ENCODE results near the gene FGF14.
A peak's percentile ranks its signal among the peaks of the same experiment; 100 is the strongest.

The FGF14 gene

GRCh38 chr13:101751488-101751887, 650.4 kb downstream of the FGF14 start:
- no peak for DNase-seq

GRCh38 chr13:101749584-101749983, 652.3 kb downstream of the FGF14 start:
- DNase-seq = no peak

- no peak for DNase-seq
These were observed 654.8 kb downstream of the FGF14 start for GRCh38 chr13:101747039-101747438.

GRCh38 chr13:101746513-101746912, 655.3 kb downstream of the FGF14 start:
- DNase-seq = no peak

GRCh38 chr13:101739382-101740178, 662.3 kb downstream of the FGF14 start:
- no peak for DNase-seq

GRCh38 chr13:101738336-101738735, 663.5 kb downstream of the FGF14 start:
- no peak for DNase-seq

GRCh38 chr13:101736566-101736965, 665.3 kb downstream of the FGF14 start:
- no peak for DNase-seq

GRCh38 chr13:101730420-101731000, 671.3 kb downstream of the FGF14 start:
- DNase-seq = no peak

GRCh38 chr13:101728615-101729014, 673.2 kb downstream of the FGF14 start:
- no peak for DNase-seq

- no peak for DNase-seq
These were observed 673.8 kb downstream of the FGF14 start for GRCh38 chr13:101728021-101728420.

GRCh38 chr13:101727118-101727517, 674.7 kb downstream of the FGF14 start:
- DNase-seq = no peak

- no peak for DNase-seq
These were observed 675.2 kb downstream of the FGF14 start for GRCh38 chr13:101726681-101727080.

GRCh38 chr13:101718496-101718895, 683.4 kb downstream of the FGF14 start:
- no peak for DNase-seq

- DNase-seq = no peak
These were observed 684.5 kb downstream of the FGF14 start for GRCh38 chr13:101717353-101717752.

- no peak for DNase-seq
These were observed 687.7 kb downstream of the FGF14 start for GRCh38 chr13:101714195-101714594.

GRCh38 chr13:101712026-101712348, 689.9 kb downstream of the FGF14 start:
- no peak for DNase-seq

GRCh38 chr13:101711307-101712025, 690.4 kb downstream of the FGF14 start:
- DNase-seq = no peak

- no peak for DNase-seq
These were observed 691.9 kb downstream of the FGF14 start for GRCh38 chr13:101709952-101710351.

GRCh38 chr13:101708115-101708514, 693.7 kb downstream of the FGF14 start:
- DNase-seq = no peak

GRCh38 chr13:101707659-101708058, 694.2 kb downstream of the FGF14 start:
- DNase-seq = no peak

- peak; percentile 44 for DNase-seq
These were observed 695.2 kb downstream of the FGF14 start for GRCh38 chr13:101706651-101707050.

GRCh38 chr13:101703838-101704237, 698.0 kb downstream of the FGF14 start:
- no peak for DNase-seq

GRCh38 chr13:101703081-101703480, 698.8 kb downstream of the FGF14 start:
- no peak for DNase-seq

- no peak for DNase-seq
These were observed 701.2 kb downstream of the FGF14 start for GRCh38 chr13:101700598-101700997.
